NK-92 treated with Interleukin-12 subunit alpha and Interleukin-12 subunit beta, amount 100 ng/mL, for 24 hours (cell line): ENCODE data around the gene MYBPHL.

Source experiments
- DNase-seq: peaks from one replicate; lab custom pipeline; 2025; lab: John Stamatoyannopoulos, UW

The MYBPHL gene

DNA sequence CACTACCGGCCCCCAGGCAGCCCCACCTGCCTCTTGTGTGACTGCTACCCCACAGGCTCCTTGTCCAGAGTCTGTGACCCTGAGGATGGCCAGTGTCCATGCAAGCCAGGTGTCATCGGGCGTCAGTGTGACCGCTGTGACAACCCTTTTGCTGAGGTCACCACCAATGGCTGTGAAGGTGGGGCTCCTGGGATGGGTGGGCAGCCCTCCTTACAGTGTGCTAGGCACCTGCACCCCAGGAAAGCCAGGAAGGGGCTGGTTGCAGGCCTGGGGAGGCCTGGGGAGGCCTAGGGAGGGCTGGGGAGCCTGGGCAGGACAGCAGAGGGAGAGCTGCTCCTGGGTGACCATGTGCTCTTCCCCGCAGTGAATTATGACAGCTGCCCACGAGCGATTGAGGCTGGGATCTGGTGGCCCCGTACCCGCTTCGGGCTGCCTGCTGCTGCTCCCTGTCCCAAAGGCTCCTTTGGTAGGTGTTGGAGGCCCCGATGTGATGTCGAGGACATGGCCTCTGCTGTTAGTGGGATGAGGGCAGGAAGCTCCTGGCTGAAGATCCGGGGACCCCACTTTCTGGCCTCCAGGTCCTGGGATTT lies 41.0 kb downstream of the MYBPHL start:
- DNase-seq: no peak

DNA sequence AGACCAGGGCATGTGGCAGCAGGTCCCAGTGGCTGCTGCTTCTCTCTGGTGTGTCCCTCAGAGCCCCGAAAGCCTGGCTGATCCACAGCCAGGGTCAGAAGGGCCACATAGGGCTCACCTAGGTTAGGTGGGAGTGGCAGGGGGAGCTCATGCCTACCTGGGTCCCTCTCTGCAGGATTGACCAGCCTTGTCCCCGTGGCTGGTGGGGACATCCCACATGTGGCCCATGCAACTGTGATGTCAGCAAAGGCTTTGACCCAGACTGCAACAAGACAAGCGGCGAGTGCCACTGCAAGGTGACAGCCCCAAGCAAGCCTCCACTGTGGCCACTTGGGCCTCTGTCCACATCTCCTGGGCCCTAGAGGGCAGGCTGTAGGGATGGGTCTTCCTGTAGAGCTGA lies 41.8 kb downstream of the MYBPHL start:
- no peak for DNase-seq

DNA sequence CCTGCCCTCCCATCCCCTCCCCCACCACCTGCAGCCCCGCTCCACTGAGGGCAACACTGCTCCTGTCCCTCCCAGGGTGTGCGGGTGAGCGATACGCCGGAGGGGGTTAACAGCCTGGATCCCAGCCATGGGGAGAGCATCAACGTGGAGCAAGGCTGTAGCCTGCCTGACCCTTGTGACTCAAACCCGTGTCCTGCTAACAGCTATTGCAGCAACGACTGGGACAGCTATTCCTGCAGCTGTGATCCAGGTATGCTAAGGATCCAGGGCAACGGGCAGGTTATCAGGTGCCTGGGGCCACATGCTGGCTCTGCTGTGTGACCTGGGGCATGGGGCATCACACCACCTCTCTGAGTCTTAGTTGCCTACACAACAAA lies 42.4 kb downstream of the MYBPHL start:
- no peak for DNase-seq

DNA sequence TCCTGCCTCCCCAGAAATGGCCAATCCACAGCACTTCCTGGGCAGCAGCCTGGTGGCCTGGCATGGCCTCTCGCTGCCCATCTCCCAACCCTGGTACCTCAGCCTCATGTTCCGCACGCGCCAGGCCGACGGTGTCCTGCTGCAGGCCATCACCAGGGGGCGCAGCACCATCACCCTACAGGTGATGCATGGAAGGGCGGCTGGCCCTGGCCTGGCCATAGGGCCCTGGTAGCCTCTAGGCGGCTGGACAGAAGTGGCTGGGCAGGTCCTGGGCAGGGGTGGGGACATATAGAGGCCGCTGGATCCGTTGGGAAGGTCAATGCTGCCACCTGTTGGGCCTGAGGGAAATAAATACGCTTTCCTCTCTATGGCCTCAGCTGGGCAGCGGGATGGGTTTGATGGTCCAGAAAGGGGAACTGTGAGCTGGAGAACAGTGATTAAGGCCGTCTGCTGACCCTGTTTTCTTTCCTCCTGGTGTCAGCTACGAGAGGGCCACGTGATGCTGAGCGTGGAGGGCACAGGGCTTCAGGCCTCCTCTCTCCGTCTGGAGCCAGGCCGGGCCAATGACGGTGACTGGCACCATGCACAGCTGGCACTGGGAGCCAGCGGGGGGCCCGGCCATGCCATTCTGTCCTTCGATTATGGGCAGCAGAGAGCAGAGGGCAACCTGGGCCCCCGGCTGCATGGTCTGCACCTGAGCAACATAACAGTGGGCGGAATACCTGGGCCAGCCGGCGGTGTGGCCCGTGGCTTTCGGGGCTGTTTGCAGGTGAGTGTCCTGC lies 43.0 kb downstream of the MYBPHL start:
- DNase-seq: no peak

DNA sequence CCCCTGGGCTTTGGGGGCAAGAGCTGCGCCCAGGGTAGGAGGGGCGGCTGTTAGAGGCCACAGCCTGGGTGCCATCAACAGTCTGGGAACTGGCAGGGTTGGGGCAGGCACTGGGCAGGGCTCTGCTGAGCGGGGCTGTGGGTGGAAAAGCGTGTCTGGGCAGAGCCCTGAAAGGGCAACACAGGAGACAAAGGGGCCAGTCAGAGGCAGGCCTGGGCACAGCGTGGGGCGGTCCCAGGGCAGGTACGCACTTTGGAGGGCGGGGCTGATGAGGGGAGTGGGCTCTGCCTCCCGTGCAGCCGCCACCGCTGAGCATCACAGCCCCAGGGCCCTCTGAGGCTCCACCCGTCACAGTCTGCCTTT lies 43.6 kb downstream of the MYBPHL start:
- no peak for DNase-seq

DNA sequence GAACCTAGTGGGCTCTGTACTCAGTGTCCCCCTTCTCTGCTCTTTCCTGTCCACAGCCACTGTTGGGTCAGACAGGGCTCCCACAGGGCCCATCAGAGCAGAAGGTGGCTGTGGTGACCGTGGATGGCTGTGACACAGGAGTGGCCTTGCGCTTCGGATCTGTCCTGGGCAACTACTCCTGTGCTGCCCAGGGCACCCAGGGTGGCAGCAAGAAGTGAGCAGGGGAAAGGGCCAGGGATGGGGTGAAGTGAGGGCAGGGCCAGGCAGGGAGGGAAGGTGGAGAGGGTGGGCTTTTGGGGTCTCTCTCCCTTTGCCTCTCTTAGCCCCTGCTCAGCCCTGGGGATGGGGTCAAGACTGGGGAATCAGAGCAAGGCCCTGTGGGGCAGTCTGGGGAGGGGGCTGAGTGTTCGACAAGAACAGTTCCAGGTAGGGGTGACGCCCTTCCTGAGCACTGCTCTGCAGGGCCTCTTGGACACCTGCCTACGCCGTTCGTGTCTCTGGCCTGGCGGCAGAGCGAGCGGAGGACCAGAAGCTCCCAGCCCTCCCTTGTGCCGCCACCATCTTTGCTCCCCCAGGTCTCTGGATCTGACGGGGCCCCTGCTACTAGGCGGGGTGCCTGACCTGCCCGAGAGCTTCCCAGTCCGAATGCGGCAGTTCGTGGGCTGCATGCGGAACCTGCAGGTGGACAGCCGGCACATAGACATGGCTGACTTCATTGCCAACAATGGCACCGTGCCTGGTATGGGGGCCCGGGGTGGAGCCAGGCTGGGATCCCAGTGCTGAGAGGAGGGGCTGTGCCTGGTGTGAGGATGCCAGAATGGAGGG lies 44.4 kb downstream of the MYBPHL start:
- DNase-seq: no peak

DNA sequence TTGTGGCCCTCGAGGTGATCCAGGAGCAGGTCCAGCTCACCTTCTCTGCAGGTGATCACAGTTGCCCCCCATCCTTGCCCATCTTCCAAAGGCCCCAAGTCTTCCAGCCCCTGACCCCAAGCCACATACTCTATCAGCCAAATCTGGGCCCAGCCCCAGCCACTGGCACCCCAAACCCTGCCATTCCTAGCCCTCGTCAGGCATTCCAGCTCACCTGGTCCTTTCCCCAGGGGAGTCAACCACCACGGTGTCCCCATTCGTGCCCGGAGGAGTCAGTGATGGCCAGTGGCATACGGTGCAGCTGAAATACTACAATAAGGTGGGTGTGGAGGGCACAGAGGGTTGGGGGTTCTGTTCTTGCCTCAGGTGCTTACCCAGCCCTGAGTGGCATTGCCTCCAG lies 45.2 kb downstream of the MYBPHL start:
- no peak for DNase-seq

DNA sequence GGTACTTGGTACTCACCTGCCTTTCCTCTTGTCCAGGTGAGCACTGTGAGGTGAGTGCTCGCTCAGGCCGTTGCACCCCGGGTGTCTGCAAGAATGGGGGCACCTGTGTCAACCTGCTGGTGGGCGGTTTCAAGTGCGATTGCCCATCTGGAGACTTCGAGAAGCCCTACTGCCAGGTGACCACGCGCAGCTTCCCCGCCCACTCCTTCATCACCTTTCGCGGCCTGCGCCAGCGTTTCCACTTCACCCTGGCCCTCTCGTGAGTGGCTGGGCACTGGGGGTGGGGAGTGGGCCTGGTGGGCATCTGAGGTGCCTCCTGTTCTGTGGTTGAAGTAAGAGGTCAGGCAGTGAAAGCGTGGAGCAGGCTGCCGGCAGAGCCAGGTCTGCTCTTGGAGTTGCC lies 45.8 kb downstream of the MYBPHL start:
- no peak for DNase-seq

DNA sequence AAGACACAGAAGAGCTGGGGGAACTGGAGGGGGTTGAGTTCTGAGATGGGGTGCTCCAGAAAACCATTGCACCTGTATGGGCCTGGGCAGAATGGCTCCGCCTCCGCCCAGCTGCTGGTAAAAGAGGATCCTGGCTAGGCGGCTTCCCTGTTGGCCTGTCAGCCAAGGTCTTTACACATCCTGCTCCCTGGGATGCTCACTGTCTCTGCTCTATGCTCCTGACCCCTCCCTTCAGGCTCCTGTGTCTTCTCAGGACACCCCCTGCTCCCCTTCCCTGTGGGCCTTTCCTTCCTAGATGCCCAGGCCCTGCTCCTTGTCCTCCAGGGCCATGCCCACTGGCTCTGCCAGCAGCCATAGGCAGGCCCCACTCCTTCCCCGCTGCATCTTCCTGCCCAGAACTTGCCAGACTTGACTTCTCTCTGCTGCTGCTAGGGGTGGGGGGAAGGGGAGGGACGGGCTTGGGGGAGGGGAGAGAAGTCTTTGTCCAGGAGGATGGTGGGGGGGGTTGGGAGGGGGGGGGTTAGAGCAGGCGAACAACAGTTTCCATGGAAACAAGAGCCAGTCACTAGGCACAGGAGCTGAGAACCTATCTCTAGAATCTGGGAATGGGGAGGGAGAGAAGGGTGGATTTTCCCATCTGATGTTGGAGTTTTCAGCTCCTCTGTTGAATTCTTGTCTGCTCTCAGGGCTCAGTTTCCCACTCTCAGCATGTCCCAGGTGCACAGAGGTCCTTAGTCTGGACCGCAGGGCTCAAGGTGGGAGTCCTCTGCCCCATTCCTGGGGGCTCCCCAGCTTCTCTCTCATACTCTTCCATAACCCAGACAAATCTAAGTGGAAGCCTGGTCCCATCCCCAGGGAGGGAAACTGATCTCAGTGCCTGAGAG lies 46.9 kb downstream of the MYBPHL start:
- no peak for DNase-seq

DNA sequence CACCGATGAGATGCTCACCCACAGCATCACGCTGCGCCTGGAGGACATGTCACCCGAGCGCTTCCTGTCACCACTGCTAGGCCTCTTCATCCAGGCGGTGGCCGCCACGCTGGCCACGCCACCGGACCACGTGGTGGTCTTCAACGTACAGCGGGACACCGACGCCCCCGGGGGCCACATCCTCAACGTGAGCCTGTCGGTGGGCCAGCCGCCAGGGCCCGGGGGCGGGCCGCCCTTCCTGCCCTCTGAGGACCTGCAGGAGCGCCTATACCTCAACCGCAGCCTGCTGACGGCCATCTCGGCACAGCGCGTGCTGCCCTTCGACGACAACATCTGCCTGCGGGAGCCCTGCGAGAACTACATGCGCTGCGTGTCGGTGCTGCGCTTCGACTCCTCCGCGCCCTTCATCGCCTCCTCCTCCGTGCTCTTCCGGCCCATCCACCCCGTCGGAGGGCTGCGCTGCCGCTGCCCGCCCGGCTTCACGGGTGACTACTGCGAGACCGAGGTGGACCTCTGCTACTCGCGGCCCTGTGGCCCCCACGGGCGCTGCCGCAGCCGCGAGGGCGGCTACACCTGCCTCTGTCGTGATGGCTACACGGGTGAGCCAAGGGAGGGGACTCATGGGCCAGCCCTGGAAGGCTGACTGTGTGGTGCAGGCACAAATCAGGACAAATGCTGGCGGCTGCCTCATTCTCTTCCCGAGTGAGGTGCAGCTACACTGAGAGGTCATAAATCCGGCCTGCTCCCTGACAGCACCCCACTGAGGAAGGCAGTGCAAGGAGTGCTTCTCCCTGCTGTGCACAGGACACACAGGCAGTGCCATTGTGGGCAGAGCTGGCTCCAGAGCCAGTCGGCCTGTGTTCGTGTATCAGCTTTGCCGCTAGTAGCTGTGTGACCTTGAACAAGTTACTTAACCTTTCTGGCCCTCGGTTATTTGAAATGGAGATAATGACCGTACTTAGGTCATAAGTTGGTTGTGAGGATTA lies 48.0 kb downstream of the MYBPHL start:
- no peak for DNase-seq

DNA sequence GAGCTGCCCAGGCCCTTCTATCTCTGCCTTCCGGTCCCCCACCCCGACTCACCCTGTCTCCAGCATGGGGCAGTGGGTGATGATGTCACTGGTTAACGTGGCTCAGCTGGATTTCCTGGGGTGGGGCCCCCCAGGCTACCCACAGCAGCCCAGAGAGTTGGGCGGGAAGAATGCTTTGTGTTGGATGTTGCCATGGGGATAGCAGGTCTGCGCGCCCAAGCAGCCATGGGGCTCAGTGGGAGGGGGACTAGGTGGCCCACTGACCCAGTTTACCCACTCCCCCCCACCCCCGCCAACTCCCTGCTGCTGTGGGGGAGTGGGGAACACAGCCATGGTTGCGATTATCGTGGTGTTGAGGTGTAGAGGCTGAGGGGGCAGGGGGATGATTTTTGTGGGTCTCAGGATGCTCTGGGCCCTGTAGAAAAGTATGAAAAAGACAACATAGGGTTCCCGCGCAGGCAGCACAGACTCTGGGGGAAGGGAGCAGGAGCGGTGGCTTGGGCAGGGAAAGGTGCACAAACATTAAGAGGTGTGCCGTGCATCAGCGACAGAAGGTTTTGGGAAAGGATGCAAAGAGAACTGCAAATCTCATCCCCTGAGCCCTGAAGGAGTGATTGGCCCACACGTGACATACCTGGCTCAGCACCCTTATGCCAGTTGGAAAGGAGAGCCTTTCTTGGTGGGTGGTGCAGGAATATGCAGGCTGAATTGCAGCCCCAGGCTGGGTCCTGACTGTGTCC lies 49.0 kb downstream of the MYBPHL start:
- DNase-seq: no peak

DNA sequence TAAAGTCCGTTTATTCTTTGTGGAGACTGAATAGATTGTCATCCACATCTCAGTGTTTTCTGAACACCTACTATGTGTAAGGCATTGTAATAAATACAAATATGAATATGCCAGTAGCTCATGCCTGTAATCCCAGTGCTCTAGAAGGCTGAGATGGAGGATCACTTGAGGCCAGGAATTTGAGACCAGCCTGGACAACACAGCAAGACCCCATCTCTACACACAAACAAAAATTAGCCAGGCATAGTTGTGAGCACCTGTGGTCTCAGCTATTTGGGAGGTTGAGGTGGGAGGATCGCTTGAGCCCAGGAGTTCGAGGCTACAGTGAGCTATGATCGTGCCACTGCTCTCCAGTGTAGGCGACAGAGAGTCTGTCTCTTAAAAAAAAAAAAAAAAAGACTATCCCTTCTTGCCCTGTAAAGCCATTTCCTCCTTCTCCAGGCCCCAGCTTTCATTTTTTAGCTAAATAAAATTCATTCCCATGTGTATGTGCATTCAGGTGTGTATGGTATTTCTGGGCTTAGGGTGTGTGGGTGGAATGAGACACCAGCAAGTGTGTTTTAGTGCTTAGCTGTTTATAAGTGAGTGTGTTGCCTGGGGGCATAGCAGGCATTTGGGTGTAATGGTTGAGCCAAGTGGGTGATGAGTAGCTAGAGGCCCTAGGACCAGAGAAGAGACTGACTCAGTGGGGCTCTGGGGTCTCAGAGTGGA lies 49.7 kb downstream of the MYBPHL start:
- no peak for DNase-seq

DNA sequence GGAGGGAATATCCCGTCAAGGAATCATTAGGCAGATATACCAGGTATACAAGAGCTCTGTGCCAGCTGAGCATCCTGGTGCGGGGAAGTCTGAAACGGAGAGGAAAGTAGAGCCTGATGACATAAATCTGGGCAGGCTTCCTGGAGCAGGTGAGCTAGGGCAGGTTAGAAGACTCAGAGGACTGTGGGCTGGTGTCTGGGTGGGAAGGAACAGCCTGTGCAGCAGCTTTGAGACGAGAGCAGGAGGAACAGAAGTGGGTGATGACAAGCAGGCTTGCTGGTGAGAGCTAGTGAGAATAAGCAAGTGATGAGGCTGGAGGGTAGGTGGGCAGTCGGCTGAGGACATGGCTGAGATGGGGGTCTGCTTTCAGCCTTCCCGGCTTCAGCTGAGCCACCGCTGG lies 50.7 kb downstream of the MYBPHL start:
- no peak for DNase-seq

DNA sequence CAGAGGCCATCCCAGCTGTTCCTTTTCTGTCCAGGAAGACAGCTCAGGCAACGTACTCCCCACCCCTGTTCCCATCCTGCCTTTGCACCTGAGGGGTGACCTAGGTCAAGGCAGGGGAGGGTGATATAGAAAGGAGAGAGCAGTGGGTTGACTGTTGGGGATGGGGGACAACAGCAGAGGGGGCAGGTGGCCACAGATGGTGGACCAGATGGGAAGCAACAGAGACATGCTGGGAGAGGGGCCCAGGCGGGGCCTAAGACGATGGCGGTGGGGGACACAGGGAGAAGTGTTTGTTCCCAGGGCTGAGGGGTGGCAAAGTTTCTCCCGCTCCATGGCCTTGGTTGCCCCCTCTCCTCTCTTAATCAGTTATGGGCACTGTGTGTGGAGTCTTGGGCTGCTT lies 51.1 kb downstream of the MYBPHL start:
- DNase-seq: no peak

DNA sequence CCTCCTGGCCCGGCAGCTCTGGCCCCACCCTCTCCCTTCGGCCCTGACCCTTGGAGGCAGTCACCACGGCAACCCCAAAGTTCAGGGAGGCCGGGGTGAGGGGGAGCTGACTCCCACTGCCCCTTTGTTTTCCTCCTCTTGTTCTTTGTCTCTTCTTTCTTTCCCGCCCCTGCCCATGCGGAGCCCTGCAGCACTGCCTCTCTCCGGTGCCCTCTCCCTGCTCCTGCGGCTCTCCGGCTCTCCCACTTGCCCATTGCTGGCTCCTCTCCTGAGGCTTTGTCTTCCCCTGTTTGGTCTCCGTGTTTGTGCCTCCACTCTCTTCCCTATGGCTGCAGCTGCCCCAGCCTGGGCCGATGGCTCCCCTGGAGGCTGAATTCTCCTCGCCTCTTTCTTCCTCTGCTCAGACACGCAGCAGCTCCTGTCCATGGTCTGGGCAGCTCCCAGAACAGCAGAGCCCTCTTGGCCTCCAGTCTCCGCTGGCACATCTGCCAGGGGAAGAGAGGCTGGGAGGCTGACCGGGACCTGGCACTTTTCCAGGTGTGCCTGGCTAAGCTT lies 51.6 kb downstream of the MYBPHL start:
- no peak for DNase-seq

DNA sequence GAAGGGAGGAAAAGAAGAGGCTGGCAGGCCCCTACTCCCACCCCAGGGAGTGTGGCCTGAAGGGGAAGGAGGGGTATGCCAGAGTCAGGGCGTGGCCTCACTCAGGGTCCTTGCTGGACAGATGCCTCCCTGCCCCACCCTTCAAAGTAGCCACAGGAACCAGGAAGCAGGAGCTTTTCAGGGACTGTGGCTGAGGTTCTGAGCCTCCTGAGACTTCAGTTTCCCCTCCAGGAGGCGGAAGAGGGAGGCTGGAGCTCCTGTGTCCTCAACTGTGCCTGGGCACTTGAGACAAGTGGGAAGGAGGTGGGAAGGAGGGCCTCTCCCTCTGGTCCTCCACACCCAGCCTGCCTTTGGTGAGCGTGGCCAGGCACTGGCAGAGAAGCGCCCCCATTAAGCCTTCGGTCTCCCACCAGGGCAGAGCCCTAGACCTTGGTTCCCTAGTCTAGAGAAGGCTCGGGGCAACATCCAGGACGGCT lies 52.2 kb downstream of the MYBPHL start:
- no peak for DNase-seq

DNA sequence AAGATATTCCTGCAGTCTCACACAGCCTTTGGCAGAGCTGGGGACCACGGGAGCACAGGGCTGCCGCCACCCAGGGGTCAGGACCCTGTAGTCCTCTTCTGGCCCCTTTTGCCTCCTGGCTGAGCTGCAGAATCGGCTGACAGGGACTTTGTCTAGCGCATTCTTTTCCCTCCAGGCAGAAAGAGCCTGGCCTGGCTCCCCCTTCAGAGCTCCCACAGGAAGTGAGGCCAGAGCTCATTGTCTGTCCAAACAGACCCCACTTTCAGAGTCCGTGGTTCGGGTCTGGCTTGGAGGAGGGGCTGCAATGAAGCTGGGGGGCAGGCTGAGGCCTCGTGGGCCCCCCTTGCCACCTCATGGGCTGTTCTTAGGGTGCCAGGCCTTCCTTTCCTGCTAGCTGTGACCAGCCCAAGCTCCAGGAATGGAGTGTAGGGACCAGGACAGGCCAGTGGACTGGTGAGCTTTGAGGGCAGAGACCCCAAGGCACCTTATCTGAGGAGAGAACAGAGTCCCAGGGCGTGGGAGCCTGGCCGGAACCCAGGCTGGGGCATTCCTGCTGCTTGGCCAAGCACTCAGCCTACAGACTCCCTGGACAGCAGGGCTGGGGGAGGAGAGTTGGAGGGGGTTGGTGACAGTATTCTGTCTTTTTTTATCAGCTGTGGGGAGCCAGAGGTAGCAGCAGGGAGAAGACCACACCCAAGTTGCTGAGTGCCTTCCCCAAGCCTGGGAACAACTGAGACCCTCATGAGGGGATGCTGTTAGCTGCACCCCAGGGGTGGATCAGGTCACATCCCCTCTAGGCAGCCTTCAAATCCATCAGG lies 52.8 kb downstream of the MYBPHL start:
- no peak for DNase-seq
